ENCODE results near the gene RIMS4.

Gene RIMS4

GRCh38 chr20:44737116-44737515 lies 73.2 kb downstream of the RIMS4 start:
- DNase-seq: no peak

GRCh38 chr20:44736170-44737021 lies 74.0 kb downstream of the RIMS4 start:
- no peak for DNase-seq

GRCh38 chr20:44735816-44736169 lies 74.6 kb downstream of the RIMS4 start:
- no peak for DNase-seq

- DNase-seq: no peak
Observed at GRCh38 chr20:44734938-44735337, 75.4 kb downstream of the RIMS4 start.

- DNase-seq: peak; percentile 54
Observed at GRCh38 chr20:44733341-44734069, 76.8 kb downstream of the RIMS4 start.

- no peak for DNase-seq
Observed at GRCh38 chr20:44732327-44732726, 78.0 kb downstream of the RIMS4 start.

GRCh38 chr20:44731657-44732056 lies 78.7 kb downstream of the RIMS4 start:
- no peak for DNase-seq

GRCh38 chr20:44730441-44730840 lies 79.9 kb downstream of the RIMS4 start:
- no peak for DNase-seq

- DNase-seq: peak; percentile 18
Observed at GRCh38 chr20:44728801-44729443, 81.4 kb downstream of the RIMS4 start.

GRCh38 chr20:44727651-44728050 lies 82.7 kb downstream of the RIMS4 start:
- DNase-seq: no peak

GRCh38 chr20:44727039-44727438 lies 83.3 kb downstream of the RIMS4 start:
- no peak for DNase-seq

GRCh38 chr20:44725837-44726236 lies 84.5 kb downstream of the RIMS4 start:
- no peak for DNase-seq

- no peak for DNase-seq
Observed at GRCh38 chr20:44724423-44725091, 85.8 kb downstream of the RIMS4 start.

- DNase-seq: no peak
Observed at GRCh38 chr20:44723798-44724362, 86.5 kb downstream of the RIMS4 start.

GRCh38 chr20:44723391-44723790 lies 87.0 kb downstream of the RIMS4 start:
- no peak for DNase-seq

- no peak for DNase-seq
Observed at GRCh38 chr20:44722990-44723389, 87.4 kb downstream of the RIMS4 start.

GRCh38 chr20:44721785-44722054 lies 88.6 kb downstream of the RIMS4 start:
- no peak for DNase-seq

- no peak for DNase-seq
Observed at GRCh38 chr20:44720997-44721784, 89.2 kb downstream of the RIMS4 start.

GRCh38 chr20:44720621-44720996 lies 89.7 kb downstream of the RIMS4 start:
- peak; percentile 56 for DNase-seq

GRCh38 chr20:44719841-44720240 lies 90.5 kb downstream of the RIMS4 start:
- no peak for DNase-seq

- no peak for DNase-seq
Observed at GRCh38 chr20:44717986-44718385, 92.4 kb downstream of the RIMS4 start.

All from NCI-H1694 treated with DMSO at 0.1 percent for 48 hours (cell line).